Nucleus accumbens (tissue), 56 donors: ENCODE measurements around the gene CDYL2.

Source experiments
- DNase-seq, 56 donors: peaks; one replicate each; lab custom pipeline; 2025; lab: John Stamatoyannopoulos, UW

The CDYL2 gene

DNA sequence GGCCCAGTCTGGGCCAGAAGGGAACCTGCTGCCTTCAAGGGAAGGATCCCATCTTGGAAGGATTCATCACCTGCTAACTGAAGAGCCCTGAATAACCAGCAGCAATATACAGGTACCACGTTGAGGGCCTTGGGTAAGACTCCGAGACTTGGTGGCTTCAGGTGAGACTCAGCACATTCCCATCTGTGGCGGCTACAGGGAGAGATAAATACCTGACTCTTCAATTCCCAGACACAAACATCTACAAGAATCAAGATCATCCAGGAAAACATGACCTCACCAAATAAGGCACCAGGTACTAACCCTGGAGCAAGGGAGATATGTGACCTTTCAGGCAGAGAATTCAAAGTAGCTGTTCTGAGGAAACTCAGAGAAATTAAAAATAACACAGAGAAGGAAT lies 164.1 kb downstream of the CDYL2 start:
- DNase-seq, result no peak

DNA sequence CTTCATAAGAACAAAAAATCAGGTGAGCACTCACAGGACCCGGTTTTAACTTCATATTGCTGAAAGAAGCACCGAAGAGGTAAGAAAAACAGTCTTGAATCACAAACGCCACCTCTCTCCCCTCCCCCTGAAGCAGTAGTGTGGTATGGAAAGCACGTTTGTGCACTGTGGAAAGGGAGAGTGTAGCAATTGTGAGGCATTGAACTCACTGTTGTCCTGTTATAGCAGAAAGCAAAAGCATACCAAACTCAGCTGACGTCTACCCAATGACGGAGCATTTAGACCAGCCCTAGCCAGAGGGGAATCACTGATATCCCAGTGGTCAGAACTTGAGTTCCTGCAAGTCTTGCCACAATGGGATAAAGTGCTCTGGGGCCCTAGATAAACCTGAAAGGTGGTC lies 164.8 kb downstream of the CDYL2 start:
- no peak for DNase-seq

DNA sequence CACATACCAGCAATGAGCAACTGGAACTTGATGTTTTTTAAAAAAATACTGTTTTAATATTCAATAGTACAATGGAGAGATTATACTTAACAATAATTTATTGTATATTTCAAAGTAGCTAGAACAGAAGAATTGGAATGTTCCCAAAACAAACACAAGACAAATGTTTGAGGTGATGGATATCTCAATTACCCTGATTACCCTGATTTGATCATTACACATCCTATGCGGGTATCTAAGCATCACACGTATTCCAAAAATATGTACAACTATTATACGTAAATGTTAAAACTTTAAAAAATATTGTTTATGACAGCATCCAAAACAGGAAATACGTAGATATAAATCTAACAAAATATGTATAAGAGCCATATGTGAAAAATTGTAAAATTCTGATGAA lies 166.8 kb downstream of the CDYL2 start:
- no peak for DNase-seq

DNA sequence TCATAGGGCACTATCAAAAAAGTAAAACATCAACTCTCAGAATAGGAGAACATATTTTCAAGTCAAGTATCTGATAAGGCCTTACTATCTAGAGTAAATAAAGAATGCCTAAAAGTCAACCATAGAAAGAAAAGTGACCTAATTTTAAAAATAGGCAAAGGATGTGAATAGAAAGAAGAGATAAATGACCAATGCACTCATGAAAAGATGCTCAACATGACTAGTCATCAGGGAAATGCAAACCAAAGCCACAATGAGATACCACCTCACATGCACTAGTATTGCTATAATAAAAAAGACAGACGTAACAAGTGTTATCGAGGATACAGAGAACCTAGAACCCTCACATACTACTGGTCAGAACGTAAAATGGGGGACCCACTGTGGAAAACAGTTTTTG lies 172.8 kb downstream of the CDYL2 start:
- DNase-seq, result no peak

DNA sequence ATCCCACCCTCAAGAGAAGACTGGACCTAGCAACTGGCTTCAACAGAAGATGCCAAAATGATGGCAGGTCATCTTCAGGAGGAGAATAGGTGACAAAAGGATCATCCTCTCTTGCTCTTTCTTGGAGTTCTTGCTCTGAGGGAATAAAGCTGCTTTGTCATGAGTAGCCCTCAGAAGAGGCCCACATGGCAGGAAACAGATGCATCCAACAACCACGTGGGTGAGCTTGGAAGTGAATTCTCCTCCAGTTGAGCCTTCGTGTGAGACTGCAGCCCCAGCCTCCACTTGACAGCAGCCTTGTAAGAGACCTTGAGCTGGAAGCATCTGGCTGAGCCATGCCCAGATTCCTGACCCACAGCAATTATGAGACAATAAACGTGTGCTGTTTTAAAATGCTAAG lies 176.1 kb downstream of the CDYL2 start:
- no peak for DNase-seq

DNA sequence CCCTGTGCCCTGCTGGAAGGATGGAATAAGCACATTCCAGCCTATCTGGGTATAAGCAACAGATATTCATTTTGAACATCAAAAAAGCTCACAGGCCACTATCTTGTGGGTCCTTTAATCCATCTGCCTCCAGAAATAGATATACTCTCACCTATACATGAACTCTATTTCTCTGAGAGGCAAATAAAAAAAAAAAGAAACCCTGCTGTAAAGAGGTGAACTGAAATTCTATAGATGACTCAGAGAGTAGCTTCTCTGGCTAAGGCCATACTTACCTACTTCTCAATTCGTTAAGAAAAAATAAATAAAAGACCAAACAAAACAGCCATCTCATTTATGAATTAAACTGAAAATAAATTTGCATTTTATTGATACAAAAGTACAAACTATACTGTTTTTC lies 177.3 kb downstream of the CDYL2 start:
- DNase-seq, result no peak

DNA sequence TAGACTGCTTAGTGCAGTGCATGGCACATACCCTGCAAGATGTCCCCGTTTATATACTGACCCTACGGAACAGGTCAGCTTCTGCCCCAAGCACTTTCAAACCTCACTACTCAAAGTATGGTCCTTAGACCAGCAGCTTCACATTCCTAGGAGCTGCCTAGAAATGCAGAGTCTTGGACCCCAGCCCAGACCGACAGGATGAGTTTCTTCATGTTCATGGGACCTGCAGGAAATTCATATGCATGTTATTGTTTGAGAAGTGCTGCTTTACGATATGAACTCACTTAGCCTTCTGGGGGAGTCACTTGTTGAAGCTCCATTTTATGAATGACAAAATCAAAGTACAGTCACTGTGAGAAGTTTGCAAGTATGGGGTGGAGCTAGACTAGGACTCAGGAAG lies 181.0 kb downstream of the CDYL2 start:
- no peak for DNase-seq

DNA sequence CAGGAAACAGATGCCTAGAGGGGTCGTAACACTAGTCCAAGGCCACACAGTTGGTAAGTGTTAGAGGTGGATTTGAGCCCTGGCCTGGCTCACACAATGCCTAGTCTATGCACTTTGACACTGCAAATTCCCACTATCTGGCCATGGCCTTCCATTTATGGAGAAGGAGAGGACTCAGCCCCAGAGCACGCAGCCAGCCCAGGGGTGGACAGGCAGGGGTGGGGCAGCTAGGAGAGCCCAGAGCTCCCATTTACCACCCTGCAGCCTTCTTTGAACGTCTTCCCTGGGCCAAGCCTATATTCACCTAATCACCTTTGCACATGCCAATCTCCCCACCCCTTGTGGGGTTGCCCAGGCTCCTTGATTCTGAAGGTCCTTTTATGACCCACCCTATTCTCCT lies 182.4 kb downstream of the CDYL2 start:
- DNase-seq, result no peak

DNA sequence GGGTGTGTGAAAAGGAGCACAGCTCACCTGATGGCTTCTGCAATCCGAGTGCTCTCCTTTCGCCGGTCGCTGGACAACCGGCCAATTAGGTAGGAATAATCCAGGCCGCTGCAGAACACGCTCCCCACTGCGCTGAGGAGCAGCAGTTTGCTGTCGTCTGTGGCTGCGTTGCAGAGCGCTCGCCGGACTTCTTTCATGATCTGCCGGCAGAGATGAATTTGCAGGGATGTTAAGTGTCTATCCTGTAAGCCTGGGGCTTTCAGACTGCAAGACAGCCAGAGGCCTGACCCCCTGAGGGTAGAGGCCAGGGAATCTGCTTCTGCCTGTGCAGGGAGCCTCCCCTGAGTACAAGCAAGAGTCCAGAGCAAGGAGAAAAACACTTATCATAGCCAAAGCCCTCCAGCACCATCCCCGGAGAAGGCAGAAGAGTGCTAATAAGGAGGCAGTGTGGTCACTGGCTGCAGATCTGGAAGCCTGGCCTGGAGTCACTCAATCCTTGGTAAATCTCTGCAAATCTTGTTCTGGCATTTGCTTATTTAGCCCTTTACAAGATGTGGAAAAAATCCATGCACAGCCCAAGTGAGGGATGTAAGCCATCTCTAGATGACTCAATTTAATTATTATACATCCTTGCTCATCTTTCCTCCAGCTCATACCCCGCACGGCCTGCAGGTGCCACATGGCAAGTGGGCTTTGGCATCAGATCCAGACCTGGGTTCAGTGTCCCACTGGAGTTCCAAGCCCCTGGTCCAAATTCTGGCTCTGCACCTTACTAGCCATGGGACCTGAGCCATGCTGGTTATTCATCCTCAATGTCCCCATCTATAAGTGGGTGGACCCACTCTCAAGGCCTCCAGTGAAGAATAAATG lies 183.4 kb downstream of the CDYL2 start:
- DNase-seq, result no peak

DNA sequence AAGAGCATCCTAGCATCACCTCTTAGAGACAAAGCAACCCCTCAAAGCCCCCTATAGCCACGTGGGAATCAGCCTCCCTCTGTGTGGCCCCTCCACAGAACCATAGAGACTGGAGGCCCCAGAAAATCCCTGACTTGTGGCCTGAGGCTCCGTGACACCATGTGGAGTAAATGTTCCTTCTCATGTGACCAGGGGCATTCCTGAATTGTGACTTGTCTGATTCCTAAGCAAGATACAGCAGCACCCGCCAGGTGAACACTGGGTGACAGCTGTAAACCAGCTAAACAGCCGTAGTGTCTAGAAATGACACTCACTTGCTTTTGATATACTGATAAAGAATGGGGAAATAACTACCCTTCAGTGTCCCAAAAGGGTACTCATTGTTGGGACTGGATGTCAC lies 184.6 kb downstream of the CDYL2 start:
- DNase-seq, result no peak

DNA sequence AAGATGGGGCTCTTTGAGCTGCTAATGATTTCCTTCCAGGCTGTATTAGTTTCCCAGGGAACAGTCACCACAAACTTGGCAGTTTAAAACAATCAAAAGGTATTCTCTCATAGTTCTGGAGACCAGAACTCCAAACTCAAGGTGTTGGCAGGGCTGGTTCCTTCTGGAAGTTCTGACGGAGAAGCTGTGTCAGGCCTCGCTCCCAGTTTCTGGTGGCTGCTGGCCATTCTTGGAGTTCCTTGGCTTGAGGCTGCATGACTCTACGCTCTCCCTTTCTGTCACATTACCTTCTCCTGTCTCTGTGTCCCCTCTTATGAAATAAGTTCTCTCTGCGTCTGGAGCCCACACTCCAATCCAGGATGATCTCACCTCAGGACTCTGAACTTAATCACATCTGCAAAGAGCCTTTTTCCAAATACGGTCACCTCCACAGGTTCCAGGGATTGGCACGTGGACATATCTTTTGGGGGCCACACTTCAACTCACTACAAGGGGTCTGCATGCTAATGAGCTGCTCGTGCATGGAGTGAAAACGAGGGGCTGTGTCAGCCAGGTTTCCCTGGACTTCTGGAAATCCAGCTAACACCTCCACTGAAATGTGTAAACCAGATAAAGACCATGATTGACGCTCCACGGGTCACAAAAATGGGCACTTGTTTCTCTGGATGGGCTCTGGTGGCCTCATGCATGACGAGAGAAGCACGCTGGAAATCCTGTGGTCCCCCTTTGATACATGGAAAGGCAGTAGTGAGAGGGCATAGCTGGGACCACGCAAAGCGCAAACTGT lies 185.3 kb downstream of the CDYL2 start:
- DNase-seq, result no peak

DNA sequence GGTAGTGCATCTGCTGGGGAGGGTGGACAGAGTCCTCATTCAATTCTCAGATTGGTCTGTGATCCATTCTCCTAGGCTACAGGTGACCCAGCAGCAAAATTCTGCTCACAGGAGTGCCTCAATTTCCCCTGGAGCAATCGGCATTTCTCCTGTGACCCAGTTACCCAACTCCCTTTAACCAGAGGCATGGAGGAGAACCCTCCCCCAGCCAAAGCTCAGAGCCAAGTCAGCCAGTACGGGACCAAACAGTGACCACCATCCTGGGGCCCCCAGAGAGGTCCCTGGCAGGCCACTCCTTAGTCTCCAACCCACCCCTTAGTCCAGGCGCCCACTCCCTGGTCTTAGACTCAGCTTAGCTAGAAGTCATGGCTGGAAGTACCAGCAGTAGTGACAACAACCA lies 188.0 kb downstream of the CDYL2 start:
- DNase-seq, result no peak

DNA sequence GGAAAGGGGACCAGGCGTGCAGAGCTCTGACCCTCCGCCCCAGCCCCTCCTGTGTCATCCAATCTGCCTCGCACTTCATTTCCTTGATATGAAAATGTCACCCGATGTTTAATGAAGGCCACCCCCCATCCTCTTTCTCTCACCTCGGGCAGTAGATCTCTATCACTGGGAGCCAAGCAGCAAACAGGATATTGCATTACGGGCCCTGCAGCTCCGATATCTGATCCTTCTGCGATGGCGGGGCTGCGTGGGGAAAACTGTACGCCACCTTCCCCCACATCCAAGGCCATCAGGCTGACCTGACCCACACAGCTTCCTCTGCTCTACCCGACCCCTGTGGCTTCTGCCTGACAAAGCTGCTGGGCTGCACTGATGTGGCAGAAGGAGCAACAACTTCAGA lies 188.7 kb downstream of the CDYL2 start:
- DNase-seq, result no peak

DNA sequence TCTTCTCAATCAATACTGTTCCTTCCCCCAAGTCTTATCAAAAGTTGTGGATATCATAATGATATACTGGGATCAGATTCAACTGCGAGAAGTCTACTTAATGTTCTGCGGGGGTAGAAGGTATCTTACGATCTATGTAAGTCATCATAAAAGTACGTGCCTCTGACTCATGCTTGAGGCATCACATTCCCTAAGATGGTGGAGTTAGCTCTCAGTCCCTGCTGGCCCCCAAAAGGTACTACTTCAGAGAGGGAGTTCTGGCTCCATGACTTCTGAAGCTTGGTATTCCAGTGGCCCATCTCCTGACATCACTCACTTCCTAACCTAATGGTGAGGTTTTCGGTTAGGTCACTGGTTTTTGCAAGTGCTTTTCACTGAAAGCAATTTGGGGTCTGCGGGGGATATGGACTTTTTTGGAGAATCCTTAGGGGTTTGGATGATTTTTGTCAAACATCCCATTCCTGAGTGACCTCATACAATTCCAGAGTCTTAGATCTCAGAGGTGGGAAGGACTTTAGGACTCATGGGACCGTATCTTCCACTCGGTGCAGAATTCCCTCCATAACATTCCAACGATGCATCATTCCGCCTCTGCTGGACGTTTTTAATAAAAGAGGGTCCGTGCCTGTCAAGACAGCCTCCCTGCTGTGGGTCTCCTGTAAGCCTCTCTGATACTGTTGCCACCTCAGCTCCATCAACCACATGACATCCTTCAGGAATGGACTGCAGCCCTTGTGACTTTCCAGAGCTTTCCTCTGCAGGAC lies 189.3 kb downstream of the CDYL2 start:
- no peak for DNase-seq

DNA sequence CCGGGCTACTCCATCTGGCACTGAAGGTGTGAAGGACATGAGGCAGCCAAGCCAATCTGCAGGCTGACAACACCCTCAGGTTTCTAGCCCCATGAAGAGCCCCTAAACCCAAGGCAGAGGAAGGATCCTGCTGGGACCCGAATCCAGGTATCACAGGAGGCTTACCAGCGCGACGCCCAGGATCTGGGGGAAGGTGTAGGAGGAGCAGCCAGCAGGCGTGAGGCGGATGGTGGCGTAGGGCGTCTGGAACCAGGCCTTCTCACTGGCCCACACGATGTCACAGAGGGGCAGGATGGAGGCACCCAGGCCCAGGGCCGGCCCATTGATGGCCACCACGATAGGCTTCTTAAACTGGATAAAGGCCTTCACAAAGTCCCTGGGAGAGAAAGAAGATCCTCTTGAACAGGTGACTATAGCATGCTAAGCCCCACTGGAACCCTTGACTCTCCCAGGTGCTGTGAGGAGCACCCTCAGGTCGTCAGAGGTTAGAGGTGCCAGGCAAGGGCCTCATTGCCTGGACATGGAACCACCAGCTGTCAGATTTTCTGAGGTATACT lies 191.9 kb downstream of the CDYL2 start:
- DNase-seq, result no peak

DNA sequence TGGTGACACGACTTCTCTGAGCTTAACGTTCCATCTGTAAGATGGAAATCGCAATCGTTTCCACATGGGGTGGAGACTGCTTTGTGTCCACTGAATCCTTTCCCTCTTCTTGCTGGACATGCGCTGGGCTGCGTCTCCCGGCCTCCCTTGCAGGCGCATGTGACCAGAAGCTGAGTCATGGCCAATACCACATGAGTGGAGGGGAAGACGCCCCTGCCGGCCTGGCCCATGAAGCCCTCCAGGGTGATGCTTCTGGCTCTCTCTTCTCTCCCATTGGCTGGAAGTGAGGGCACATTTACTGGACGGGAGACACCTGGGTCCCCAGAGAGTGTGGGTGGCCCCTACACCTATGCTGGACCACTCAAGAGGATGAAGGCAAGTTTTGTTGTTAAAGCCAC lies 192.5 kb downstream of the CDYL2 start:
- no peak for DNase-seq

DNA sequence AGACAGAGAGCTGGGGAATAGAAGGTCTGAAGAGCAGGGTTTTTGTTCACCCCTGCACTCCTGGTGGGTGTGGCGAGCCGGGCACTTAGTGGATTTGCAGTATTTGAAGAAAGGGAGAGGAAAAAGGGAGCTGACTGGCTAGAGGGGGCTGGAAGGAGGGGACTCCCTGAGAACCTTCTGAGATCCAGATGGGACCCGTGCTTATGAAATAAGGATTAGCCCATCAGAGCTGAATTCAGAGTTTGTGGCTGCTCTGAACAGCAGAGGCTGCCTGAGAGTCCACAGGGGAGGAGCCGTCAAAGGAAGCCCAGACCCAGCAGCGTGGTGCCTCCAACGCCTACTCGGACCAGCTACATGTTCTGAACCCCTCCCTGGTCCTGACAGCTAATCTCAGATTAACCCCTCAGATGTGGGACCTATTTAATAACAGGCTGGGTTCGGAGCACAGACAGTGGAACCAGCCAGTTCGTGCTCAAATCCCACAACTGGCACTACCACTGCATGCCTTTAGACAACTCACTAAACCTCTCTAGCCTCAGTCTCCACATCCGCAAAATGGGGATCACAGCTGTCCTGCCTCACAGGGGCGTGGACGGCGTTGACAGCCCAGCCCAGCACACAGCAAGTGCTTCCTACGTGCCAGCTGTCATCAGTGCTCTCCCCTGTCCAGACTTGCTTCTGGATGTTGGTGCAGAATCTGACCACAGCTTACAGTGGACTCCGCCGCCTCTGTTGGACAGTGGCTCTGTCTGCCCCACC lies 193.0 kb downstream of the CDYL2 start:
- DNase-seq, result no peak

DNA sequence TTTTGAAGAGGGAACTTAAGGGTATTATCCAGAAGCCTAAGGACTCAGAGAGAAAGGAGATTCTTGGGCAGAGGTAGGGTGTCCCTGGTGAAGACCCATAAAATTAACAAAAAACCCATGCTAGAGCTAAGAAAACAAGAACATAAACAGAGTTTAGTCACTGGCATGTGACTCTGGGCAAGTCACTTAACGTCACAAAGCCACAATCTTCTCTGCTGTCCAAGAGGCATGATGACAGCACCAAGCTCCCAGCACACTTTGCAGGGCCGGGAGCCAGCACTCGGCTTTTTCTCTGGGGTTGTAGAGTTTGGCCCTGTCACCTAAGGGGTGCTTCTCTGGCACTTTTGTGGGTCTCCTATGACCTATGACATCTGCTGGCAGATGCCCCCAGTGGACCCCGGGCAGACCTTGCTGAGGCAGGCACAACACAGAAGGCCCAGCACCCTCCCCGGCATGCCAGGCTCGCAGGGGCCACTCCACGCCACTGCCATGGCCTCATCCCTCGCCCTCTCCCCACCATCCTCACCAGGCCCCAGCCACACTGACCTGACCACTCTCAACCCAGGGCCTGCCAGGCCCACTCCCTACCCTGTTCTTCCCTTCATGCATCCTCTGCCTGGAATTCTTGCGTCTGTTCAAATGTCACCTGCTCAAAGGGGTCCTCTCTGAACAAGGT lies 193.8 kb downstream of the CDYL2 start:
- no peak for DNase-seq

DNA sequence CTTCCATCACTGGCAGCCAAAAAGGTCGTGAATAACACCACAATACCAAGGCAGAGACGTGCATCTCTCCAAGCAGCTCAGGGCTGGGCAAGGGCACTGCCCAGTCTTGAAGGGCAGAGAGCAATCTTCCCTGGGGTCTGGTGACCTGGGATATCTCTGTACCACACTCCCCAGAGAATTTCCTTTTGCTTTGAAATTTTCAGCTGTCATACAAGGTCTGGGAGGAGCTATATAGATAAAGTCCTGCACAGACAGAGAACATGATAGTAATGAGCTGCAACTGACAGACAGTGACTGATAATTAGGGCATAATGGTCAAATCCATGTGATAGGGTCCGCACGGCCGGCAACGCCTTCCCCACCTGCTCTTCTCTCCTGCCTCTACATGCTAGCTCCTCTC lies 195.5 kb downstream of the CDYL2 start:
- DNase-seq, result no peak

DNA sequence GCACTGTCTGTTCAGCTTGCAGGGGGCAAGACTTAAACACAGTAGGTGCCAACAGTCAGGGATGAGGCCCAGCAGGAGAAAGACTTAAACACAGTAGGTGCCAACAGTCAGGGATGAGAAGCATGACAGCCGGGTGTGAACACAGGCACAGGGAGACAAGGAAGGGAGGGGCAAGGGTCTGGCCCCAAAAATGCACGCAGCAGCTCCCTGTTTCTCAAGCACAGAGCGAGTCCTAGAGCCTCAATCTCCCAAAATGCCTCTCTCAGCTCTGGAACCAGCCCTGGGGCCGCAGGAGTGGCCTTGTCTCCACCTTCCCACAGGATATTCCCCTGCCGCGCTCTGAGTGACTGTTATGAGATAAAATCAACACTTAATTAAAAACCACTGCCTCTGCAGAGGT lies 197.2 kb downstream of the CDYL2 start:
- no peak for DNase-seq
